22Rv1 (cell line): ENCODE results near the gene SLC6A11.

Experiments
- CTCF ChIP-seq: fragments of 450-650 bp; IDR thresholded peaks from 2 replicates; pipeline ENCODE4 v1.5.1; 2017; ENCODE audit warnings: mild to moderate bottlenecking
- ZFX ChIP-seq: fragments of 450-650 bp; IDR thresholded peaks from 2 replicates; pipeline ENCODE4 v1.6.1; 2017; ENCODE audit warnings: antibody characterized with exemption, borderline replicate concordance

GRCh38 chr3:10792208-10792607 lies 23.8 kb upstream of the SLC6A11 start:
- TF ChIP-seq CTCF, result no peak
- TF ChIP-seq ZFX, result no peak
